AG04449 (cell line): ENCODE measurements around the gene ARID1B.

Experiments
- CTCF ChIA-PET: fragments of 350-600 bp; formaldehyde crosslinking; extraction: SDS; loops from one replicate; lab custom pipeline; 2021; ENCODE audit warnings: antibody characterized with exemption; lab: Yijun Ruan, JAX
- POLR2A ChIA-PET: fragments of 400-600, 350-600 bp; formaldehyde crosslinking; extraction: SDS; loops from one replicate; lab custom pipeline; 2020; ENCODE audit warnings: antibody characterized with exemption, inconsistent platforms; lab: Yijun Ruan, JAX
- DNase-seq: peaks from one replicate; pipeline ENCODE4 v3.0.0-alpha.2; 2010; ENCODE audit warnings: low read depth, low spot score
- H3K4me3 ChIP-seq: 2 replicates; pipeline ENCODE4 v1.5.1; 2011; ENCODE audit warnings: low read depth, mild to moderate bottlenecking, control low read depth, low read length
- CTCF ChIP-seq: IDR thresholded peaks from one replicate; pipeline ENCODE4 v1.5.1; 2011; ENCODE audit warnings: mild to moderate bottlenecking, moderate library complexity, low read length, control low read depth, inconsistent platforms; ENCODE audit not compliant: insufficient read depth; ENCODE audit errors: missing control alignments

The ARID1B gene

GRCh38 chr6:157217894-157218370 is 440.8 kb downstream of the ARID1B start:
- no peak overlapping the region for H3K4me3 ChIP-seq
- TF ChIP-seq CTCF = no peak
- CTCF ChIA-PET = no interaction called here
- no peak for DNase-seq
- POLR2A ChIA-PET = no interaction called here

DNA sequence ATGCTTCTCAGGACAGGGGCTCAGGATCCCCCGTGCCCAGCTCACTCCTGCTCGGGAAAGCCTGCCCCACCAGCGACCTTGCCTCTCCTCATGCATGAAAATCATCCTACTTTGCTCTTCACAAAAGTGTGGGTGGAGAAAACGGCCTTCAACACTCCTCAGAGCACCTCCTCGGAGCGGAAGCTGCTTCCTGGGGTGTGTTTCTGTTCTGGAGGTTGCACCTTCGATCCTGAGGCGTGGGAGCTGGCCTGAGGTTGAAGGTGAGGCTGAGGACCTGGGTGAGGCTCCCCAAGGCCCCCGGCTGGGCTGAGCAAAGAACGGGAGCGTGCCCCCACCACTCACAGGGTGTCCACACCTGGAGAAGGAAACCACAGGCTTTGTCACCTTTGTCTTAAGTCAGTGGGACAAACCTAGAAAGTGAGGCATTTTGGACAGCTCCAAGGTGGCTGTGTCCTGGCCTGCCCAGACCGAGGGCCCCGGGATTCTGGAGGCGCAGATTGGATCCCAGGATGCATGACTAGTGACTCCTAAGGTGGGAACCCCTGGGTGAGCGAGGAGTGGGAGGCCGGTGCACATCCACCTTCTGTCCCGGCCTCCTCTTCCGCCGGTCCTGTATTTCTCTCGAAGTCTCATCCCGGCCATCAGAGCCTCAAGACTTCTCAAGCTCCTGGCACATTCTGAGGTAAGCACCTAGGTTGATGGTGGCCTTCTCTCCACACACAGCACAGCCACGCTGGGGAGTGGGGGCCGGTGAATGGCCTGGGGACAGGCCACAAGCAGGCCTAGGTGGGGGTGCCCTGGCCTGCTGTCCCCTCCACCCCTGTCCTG is 441.4 kb downstream of the ARID1B start:
- ChIA-PET CTCF (interaction anchor here (1.1 to 1.5 kb wide), 4 partner anchors 9 to 174 kb away, joined by 3 to 4 read pairs (median 4); no protein-coding TSS in a partner anchor), POLR2A (no interaction called here)
- TF ChIP-seq CTCF = no peak
- no peak for DNase-seq
- no peak overlapping the region for H3K4me3 ChIP-seq

DNA sequence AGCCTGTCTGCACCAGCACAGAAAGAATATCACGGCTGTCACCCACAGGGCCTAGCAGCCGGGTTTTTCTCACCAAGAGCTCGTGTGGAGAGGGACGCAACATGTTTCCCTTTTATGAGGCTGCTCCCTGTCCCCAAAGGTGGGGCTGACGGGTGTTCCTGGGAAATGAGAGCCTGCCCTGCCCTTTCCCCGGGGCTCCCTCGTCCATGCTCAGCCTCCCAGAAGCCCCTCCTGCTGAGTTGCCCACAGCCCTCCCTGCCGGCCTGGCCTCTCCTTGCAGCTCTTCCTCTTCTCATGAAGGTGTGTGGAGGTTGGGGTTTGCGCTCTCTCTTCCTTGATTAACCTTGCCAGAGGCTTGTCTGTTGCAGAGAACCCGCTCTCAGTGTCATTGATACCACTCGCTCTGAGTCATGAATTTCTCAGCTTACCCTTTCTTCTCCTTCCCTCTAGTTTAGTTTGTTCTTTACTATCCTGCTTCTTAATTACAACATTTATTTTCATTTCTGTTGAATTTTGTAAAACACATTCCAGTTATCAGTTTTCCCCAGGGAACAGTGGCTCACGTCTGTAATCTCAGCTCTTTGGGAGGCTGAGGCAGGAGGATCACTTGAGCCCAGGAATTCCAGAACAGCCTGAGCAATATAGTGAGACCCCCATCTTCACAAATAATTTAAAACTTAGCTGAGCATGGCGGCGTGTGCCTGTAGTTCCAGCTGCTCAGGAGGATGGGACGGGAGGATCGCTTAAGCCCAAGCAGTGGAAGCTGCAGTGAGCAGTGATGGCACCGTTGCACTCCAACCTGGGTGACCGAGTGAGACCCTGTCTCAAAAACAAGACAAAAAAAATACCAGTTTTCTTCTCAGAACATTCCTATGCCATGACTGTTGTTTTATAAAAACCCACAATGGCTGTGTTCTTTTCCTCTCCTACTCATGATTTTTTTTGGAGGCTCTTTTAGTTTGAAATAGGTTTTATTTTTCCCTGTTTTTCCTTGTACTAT is 442.3 kb downstream of the ARID1B start:
- ChIA-PET CTCF (interaction anchor here (0.9 to 1.5 kb wide), 5 partner anchors 10 to 175 kb away, joined by 3 to 4 read pairs (median 4); no protein-coding TSS in a partner anchor), POLR2A (no interaction called here)
- H3K4me3 ChIP-seq = no peak overlapping the region
- no peak for TF ChIP-seq CTCF
- DNase-seq = no peak

- ChIA-PET CTCF (no interaction called here), POLR2A (no interaction called here)
- DNase-seq = no peak
- no peak for TF ChIP-seq CTCF
- H3K4me3 ChIP-seq = peak overlapping the region; percentile 56
Measured at GRCh38 chr6:157220485-157220884, 443.3 kb downstream of the ARID1B start.

DNA sequence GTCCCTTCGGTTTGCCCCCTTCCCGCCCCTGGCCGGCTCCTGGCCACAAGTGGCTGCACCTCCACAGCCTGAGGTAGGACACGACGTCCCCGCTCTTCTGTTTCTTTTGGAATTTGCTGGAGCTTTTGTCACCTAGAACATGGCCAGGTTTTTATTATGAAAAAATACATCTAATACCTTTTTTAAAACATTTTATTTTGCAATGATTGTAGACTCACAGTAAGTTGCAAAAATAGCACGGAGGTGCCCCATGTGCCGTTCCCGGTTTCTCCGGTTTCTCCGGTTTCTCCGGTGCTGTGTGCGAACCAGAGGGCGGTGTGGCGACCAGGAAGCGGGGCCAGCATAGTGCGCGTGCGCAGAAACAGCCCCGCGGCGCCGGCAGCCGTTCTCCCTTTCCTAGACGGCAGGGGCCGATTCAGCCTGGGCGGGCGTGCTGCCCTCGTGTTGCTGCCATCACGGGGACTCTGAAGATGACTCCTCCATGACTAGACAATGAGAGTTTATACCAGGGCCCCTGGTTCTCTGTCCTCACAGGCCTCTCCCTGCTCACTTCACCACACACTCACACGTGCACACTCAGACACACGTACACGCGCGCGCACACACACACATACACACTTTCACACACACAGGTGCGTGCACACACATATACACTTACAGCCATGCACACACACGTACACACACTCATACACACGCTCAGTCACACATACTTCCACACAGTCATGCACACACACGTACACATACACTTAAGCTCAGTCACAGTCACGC is 444.1 kb downstream of the ARID1B start:
- TF ChIP-seq CTCF = peak; percentile 29
- DNase-seq = no peak
- peak overlapping the region; percentile 56 for H3K4me3 ChIP-seq
- CTCF ChIA-PET = no interaction called here
- POLR2A ChIA-PET = no interaction called here
